ENCODE results near the gene RBMS1.
A peak's percentile ranks its signal among the peaks of the same experiment; 100 is the strongest.

RBMS1 gene

DNA sequence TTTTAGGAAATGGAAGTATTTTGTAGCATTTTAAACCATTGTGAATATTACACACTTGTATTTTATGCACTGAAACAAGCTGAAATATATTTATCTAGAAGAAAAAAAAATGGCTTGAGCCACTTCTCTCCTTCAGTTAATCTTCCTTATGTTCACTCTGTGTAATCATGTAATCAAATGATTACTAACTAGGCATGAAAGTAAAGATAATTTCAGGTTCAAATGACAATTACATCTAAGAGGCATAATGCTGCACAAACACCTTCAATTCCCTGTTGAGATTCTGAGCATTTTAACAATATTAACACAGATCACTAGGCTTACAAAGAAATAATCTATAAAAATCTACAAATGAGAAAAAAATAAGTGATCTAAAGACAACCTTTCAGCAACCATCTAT lies 173.9 kb downstream of the RBMS1 start:
- H3K27ac ChIP-seq: no peak overlapping the region

DNA sequence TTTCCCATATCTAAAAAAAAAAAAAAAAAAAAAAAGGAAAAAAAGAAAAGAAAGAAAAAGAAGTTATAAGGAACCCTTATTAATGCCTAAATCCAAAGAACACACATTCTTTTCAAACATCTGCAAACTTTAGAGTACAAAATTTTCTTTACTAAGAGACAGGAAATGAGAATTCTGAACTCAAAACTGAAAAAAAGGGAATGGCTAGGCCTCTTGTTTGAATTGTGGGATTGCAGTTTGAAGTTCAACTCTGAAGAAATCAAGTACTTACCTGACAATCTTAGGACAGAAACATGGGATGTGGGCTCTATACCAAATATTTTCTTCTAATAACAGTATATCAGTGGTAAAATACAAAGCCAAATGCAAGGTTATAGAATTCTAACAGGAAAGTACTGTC lies 175.4 kb downstream of the RBMS1 start:
- DNase-seq (ENCODE audit: low read depth, low spot score): no peak
- H3K27ac ChIP-seq: no peak overlapping the region

More for the DNA sequence above, 173.9 kb downstream of the RBMS1 start:
- no peak for DNase-seq (ENCODE audit: low read depth, low spot score)

DNA sequence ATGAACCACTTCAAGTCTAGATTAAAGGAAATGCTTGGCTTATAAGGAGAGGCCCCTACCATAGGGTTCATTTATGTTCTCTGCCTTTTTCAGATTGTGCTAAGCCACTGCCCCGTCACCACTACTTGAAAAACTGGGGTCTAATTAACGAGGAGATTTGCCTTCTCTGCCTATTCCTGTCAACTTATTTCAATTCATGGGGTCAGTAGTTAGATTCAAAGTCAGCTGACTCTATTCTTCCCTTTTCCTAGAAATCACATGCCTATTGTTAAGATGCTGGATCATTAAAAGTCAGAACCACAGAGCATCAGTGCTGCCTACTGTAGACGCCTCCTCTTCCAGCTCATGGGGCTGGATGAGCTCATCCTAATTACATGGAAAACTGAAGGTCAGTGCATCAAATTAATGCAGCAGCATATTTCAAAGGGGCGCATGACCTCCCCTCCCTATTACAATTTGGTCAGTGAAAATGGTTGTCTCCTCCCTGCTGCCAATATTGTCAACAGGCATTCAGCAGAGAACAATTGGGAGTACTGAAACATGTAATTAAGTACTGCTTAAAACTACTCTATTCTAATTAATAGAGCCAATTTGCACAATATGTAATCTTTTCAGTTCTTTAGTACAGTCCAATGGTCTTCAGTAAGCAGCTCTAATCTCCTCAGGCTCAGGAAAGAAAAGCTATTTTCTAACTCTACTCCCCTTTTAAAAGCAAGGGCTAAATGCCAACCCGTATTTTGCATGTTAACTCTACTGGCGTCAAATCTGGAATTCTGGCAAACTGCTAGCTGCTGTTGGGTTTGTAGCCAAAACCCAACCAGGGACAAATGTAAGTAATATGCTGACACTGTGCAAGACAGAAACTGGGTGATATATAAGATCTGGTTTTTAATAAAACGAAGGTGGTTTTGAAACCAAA lies 176.2 kb downstream of the RBMS1 start:
- H3K27ac ChIP-seq: no peak overlapping the region
- no peak for DNase-seq (ENCODE audit: low read depth, low spot score)

DNA sequence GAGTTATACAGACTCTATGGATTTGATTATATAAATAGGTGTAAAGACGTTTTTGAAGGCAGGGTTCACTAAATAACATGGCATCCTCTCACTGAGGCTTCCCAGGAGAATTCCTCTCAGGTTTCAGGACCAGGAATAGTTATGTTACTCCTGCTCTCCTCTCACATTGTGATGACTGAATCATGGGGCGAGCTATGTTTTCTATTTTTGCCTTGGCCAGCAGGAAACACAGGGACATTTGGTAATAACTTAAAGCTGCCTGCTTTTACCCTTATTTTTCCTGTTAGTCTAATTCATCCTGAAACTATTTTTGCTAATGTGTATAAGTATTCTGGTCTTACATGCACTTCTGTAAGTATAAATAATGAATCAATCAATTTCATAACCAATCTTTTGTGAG lies 178.3 kb downstream of the RBMS1 start:
- no peak for DNase-seq (ENCODE audit: low read depth, low spot score)

DNA sequence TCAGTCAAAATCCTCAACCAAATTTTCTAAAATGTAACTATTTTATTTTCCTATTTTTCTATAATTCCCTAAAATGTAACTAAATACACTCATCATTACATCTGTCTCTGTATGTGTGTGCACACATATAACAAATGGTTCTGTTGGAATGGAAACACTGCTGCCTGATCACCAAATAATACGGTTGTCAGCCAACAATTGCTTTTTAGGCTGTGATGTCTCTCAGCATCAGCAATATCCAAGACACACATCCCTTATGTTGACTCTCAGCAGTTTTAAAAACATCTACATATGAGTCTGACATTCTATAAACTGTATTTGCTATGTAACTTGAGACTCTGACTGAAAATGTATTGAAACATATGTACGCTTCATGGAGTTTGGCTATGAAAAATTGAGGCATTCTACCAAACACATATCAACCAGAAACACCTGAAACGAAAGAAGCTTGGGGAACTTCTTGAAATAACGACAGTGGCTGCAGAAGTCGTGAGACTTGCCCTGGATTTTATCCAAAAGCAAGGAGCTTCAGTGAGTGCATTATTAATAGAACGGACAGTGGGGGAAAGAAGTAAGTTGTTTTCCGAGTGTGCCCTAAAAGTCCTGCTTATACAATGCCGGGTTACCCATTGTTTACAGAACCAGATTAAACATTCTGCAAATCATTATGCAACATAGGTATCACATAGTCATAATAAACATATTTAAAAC lies 183.3 kb downstream of the RBMS1 start:
- no peak for DNase-seq (ENCODE audit: low read depth, low spot score)
- H3K27ac ChIP-seq: peak overlapping the region; percentile 85

More for the DNA sequence above, 178.3 kb downstream of the RBMS1 start:
- H3K27ac ChIP-seq: no peak overlapping the region

DNA sequence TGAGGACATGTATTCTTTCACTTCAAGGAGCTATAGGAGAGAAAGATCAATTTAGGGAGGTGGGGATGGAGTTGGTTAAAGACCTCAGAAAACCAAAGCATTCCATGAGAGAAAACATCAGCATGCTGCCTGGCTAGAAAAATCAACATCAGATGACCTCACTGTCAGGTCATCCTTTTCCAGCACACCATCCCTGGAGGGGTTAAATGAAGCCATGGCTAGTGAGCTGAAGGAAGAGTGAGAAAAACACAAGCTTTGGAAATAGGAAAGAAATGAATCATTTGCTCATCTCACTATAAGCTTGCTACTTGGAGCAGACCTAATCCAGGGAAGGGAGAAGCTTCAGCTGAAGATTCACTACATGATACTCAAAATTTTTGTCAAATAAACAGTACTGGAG lies 184.0 kb downstream of the RBMS1 start:
- H3K27ac ChIP-seq: peak overlapping the region; percentile 85

DNA sequence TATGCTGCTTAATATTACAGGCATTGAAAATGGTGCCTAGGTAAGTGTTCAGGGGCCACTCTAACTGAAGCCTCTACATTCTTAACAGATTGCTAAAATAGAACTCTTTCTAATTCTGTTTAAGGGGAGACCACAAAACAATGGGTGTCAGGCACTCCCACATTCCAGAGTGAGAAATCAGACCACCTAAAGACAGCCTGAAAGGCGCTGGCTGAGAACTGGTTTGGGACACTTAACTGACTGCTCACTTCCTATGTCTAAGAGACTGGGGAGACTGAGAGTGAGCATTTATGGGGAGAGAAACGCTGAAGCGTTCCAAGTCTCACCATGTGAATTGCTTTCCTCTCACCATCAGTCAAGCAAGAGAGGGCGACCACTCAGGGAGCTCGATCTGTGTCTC lies 184.7 kb downstream of the RBMS1 start:
- H3K27ac ChIP-seq: peak overlapping the region; percentile 85
- DNase-seq (ENCODE audit: low read depth, low spot score): peak; percentile 46

More for the DNA sequence above, 184.0 kb downstream of the RBMS1 start:
- DNase-seq (ENCODE audit: low read depth, low spot score): no peak

DNA sequence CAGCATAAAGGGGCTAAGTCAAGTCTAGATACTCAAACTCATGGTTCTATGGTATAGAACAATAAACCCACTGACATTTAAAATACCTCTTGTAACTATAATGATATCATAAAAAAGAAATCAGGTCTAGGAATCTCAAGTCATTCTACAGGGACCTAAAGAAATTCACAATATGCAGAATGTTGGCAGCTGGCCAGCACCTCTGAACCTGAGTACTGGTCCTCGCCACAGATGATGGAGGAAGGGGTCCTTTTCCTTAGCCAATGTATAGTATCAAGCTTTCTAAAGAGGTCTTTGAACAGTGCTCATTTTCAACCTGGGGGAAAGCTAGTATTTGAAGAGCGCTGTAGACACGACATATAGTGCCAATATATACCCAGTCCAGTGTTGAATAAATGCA lies 185.1 kb downstream of the RBMS1 start:
- H3K27ac ChIP-seq: peak overlapping the region; percentile 85

DNA sequence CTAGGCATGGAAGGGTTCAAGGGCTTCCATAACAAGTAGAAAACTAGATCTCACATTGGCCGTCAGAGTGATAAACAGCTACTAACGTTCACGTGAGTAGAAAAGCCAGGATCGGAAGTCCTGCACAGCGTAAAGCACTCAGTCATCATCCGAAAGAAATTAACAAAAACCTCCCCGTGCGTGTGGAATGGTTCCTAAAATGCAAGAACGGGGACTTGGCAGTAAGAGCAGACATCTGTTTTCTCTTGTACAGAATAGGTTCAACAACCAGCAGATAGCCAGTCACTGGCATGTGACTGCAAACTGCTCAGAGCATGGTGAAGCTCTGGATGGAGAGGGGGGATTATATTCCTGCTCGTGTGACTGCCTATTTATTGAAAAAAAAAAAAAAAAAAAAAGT lies 186.6 kb downstream of the RBMS1 start:
- H3K27ac ChIP-seq: peak overlapping the region; percentile 85
- no peak for DNase-seq (ENCODE audit: low read depth, low spot score)

More for the DNA sequence above, 185.1 kb downstream of the RBMS1 start:
- DNase-seq (ENCODE audit: low read depth, low spot score): no peak

DNA sequence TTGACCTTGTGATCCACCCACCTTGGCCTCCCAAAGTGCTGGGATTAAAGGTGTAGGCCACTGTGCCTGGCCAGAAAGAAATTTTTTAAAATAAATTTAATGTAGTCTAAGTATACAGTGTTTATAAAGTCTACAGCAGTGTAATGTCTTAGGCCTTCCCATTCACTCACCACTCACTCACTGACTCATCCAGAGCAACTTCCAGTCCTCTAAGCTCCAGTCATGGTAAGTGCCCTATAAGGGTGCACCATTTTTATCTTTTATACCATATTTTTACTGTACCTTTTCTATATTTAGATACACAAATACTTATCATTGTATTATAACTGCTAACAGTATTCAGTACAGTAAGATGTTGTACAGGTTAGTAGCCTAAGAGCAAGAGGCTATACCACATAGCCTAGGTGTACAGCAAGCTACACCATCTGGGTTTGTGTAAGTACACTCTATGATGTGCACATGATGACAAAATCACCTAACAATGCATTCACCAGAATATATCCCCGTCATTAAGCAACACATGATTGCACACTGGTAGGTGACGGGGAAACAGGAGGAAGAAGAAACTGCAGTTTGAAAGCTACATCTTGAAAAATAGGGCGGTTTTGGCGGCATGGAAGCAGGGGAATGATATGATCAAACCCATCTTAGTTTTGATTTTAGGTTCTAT lies 188.4 kb downstream of the RBMS1 start:
- no peak for DNase-seq (ENCODE audit: low read depth, low spot score)
- peak overlapping the region; percentile 85 for H3K27ac ChIP-seq

DNA sequence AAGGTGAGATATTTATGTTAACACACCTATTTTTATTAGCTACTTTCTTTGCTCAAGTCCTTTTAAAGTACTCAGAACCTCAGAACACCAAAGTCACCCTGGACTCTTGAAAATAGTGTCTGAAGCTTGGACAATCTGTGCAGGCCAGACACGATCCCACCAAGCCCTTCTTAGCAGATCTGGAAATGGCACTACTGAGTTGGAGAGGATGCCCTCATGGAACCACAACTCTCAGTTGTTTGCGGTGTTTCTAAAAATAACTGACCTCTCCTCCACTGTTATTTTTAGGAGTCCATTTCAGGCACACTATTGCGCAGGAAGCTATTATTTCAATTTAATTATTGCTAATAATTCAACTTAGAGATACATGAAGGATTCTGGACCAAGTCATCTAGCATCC lies 190.1 kb downstream of the RBMS1 start:
- DNase-seq (ENCODE audit: low read depth, low spot score): no peak
- no peak overlapping the region for H3K27ac ChIP-seq

DNA sequence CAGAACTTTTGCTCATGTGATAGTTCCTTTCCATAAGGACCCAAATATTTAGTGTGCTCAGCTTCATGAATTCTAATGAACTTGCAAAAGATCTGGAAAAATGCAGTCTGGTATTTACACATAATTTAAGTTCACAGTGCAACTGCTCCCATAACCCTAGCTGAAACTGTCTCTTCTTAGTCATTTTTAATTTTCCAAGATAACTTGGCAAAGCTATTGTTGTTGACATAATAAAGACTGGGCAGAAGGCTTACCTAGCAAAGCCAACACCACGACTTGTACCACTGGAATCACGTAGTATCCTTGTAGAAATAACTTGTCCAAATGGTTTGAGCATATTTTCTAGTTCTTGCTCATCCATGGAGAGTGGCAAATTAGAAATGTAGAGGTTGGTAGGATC lies 190.5 kb downstream of the RBMS1 start:
- DNase-seq (ENCODE audit: low read depth, low spot score): no peak
- no peak overlapping the region for H3K27ac ChIP-seq

DNA sequence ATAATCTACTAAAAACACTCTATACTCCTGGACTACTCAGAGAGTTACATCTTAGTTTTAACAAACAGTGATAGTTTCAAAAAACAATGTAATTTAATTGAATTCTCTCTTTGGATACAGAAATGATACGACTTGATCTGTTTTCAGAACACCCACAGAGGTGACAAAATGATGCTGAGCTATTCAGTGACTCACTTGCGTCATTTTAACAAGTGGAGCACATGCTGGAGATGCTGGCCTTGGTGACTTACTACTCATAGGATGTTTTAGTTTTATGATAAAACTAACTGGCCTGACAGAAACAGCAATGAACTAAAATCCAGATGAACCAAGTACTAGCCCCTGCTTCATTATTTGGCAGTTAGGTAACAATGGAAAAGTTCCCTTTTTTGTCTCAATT lies 192.2 kb downstream of the RBMS1 start:
- no peak for DNase-seq (ENCODE audit: low read depth, low spot score)
- H3K27ac ChIP-seq: no peak overlapping the region

DNA sequence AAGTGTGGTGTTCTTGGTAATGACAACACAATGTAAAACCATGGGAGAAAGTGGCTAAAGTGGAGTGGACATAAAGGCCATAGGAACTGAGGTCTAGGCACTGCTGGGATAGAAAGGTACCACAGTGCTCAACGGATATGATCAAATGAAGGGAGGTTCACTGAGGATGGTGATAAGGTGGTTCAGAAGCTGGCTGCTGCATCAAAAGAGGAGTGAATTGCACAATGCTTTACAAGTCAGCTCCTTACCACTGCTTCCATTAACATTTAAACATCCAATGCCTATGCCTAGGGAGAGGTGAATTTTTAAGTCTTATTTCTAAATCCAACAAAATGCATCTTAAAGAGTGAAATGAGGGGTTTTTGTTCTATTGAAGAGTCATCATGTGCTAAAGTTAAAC lies 193.4 kb downstream of the RBMS1 start:
- H3K27ac ChIP-seq: peak overlapping the region; percentile 39

DNA sequence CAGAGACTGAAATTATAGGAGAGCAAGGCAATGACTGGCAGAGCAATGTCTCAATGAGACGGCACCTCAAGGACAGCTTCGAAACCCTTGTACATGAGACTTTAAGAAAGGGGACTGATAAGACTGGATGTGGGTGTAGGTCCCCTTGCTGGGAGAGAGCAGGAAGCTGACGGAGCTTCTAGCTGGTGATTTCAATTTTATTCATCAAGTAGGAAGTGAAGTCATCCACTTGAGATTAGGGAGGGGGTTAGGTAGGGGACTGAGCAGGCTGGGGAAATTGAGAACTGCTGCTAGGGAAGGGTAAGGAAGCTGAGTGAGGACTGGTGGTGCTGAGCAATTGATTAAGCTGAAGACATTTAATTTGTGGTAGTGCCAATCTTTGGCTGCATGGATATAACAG lies 194.1 kb downstream of the RBMS1 start:
- H3K27ac ChIP-seq: peak overlapping the region; percentile 39
- no peak for DNase-seq (ENCODE audit: low read depth, low spot score)

More for the DNA sequence above, 193.4 kb downstream of the RBMS1 start:
- DNase-seq (ENCODE audit: low read depth, low spot score): no peak

DNA sequence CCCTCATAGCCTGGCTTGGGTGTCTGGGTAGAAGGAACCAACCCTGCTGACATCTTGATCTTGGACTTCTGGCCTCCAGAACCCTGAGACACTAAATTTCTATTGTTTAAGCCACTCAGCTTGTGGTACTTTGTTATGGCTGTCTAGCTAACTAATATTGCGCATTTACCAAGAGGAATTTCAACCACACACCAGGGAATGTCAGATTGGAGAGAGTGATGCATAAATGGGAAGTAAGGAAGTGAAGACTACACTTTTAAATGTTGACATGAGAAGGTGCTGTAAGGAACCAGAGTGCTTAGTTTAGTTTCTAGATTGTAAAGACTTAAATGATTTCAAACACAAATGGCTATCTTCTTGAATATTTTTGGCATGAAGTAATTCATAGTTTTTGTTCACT lies 194.6 kb downstream of the RBMS1 start:
- H3K27ac ChIP-seq: peak overlapping the region; percentile 39
- DNase-seq (ENCODE audit: low read depth, low spot score): no peak

DNA sequence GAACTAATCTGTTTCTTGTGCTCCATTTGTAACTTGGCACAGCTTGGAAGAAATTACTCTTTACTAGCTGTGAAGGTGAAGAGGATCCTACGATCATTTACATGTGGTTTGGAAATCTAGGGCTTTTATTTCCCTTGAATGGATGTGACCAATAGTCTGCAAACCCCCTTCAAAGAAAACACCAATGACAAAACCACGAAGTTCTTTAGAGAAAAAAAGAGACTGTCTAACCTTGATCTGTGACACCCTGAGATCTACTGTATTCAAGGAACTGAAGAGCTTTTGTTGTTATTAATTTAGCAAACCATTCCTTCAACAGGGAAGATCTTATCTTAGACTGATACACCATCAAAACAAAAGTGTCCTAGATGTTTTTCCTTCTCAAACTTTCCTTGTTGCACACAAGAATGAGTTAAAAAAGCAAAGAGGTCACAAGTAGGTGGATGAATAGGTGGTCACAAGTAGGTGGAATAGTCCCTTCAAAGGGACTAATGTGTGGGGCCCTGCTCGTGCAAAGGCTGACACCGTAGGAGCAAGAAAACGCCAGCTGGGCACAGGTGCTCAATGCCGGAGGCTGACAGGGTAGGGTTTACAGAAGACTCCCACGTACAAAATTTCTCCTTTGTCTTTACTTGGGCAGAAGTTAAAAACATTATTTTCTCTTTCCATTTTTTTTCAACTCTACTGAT lies 197.9 kb downstream of the RBMS1 start:
- peak overlapping the region; percentile 82 for H3K27ac ChIP-seq
- no peak for DNase-seq (ENCODE audit: low read depth, low spot score)

DNA sequence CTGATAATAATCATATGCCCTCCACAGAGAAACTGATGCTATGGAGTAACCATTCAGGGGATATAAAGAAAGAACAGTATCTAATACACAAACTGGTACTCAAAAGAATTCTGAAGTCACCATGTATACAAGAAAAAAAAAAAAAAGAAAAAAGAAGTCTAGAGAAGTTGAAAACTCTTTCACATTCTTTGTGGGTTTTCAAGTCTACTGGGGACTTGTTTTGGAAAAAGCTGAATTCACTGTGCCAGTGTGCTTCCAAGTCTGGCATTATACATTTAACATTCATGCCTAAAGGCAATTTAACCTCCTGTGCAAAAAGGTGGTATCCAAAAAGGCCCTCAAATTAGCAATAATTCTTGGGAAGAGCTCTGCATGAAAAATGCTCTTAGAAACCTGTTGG lies 198.7 kb downstream of the RBMS1 start:
- DNase-seq (ENCODE audit: low read depth, low spot score): no peak
- H3K27ac ChIP-seq: peak overlapping the region; percentile 82

DNA sequence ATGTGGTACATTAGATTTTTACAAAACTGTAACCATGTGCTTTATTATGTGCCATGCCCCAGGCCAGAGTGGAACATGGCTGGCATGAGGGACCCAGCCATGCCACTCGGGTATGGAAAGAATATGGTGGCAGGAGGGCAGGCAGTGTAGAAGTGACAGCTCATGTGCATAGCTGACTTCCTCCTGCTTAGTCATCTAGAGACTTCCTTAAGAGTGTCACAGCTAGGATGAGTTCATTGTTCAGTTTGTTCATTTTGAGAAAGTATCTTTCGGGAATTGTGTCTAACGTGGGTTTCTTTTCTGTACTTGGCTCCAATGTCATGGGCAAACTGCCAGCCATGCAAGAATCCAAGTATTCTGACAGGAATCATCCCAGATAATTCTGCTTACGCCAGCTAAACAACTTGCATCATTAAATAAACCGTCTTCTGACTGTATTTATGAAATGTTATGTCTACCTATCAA lies 199.2 kb downstream of the RBMS1 start:
- no peak for DNase-seq (ENCODE audit: low read depth, low spot score)
- peak overlapping the region; percentile 82 for H3K27ac ChIP-seq

All from epithelial cell of prostate (primary cell).